Right lobe of liver (tissue), 4 donors: ENCODE measurements around the gene PTPRD.

ENCODE experiments used
- CTCF ChIP-seq, 4 donors: fragments of 200-600 bp in 3 of 4; fragments of 450-650 bp in 1 of 4; IDR thresholded peaks; one replicate each; pipeline versions ENCODE4 v1.5.1 to v1.8.0; 2016 to 2022; ENCODE audit warnings: antibody characterized with exemption in 4 of 4, mild to moderate bottlenecking in 2 of 4
- POLR2A ChIP-seq: fragments of 450-650 bp; IDR thresholded peaks from one replicate; pipeline ENCODE4 v1.6.1; 2017; ENCODE audit warnings: antibody characterized with exemption, mild to moderate bottlenecking
- donor health status: DM: no; HTN: no; CAD: no.
- donor health status: DM: no; HTN: no; CAD: no.
- donor health status: DM: no; HTN: yes; CAD: no.

DNA sequence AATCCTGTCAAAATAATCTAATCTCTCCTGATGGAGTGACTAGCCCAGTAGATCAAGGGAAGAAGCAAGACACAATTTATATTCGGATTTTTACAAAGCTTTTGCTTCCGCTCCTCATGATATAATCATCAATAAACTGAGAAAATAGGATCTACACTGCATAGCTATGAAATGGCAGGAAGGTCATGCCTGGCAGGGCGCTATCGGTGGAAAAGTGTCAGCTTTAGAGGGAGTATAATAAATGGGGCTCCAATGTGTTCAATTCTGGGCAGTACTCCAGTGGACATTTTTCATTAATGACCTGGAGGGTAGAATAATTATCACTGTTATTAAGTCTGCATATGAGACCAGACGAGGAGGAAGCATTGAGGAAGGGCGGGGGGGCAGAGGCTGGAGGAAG lies 1799.9 kb downstream of the PTPRD start:
- TF ChIP-seq POLR2A (no peak), CTCF (IDR thresholded peaks at IDR 0.05) (no peak)
